Measurements from ENCODE around the gene CHRNB4.

DNA sequence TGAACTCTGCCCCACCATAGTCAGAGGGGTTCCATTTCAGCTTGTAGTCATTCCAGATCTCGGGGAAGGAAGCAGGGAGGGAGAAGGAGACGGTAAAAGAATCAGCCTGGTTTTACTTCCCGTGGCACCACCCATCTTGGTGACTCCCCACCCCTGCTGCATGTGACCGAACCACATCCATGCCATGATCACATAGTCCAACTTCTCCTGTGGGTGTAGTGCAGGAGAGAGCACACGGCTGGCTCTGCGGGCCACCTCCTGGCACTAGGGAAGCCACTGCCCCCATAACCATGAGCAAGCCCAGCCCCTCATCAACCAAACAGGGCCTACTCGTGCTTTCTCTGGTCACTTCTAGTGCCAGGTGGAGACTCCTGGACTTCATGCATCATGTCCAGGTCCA is 23.9 kb downstream of the CHRNB4 start:
- TF ChIP-seq, protein P1, sequence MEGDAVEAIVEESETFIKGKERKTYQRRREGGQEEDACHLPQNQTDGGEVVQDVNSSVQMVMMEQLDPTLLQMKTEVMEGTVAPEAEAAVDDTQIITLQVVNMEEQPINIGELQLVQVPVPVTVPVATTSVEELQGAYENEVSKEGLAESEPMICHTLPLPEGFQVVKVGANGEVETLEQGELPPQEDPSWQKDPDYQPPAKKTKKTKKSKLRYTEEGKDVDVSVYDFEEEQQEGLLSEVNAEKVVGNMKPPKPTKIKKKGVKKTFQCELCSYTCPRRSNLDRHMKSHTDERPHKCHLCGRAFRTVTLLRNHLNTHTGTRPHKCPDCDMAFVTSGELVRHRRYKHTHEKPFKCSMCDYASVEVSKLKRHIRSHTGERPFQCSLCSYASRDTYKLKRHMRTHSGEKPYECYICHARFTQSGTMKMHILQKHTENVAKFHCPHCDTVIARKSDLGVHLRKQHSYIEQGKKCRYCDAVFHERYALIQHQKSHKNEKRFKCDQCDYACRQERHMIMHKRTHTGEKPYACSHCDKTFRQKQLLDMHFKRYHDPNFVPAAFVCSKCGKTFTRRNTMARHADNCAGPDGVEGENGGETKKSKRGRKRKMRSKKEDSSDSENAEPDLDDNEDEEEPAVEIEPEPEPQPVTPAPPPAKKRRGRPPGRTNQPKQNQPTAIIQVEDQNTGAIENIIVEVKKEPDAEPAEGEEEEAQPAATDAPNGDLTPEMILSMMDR (conservative IDR thresholded peaks at IDR 0.05 in 1 of 2, IDR thresholded peaks at IDR 0.05 in 1 of 2; ENCODE audit: extremely low read depth in 1 of 2, insufficient read depth in 1 of 2, low read depth in 1 of 2, low read length in 2 of 2) = no peak
- no peak for TF ChIP-seq EZH2 (IDR thresholded peaks at IDR 0.05; ENCODE audit: borderline replicate concordance, low read length)

All from mammary epithelial cell (primary cell).